COLO668 (cell line): ENCODE data around the gene LRPPRC.
"Not testable (repeated sequence)": the region's sequence is repeated elsewhere in the genome, so short reads cannot be mapped to it uniquely, and the experiment has no call there.

Experiments
- DNase-seq: peaks from one replicate; lab custom pipeline; 2025; ENCODE audit not compliant: unreplicated experiment; lab: John Stamatoyannopoulos, UW

The LRPPRC gene

GRCh38 chr2:43911136-43911790 is 84.5 kb downstream of the LRPPRC start:
- not testable (repeated sequence) for DNase-seq

GRCh38 chr2:43906448-43907109 is 89.2 kb downstream of the LRPPRC start:
- no peak for DNase-seq

GRCh38 chr2:43905871-43906270 is 89.9 kb downstream of the LRPPRC start:
- DNase-seq, result no peak

- no peak for DNase-seq
These were observed 90.4 kb downstream of the LRPPRC start for GRCh38 chr2:43905371-43905803.

- no peak for DNase-seq
These were observed 96.2 kb downstream of the LRPPRC start for GRCh38 chr2:43899589-43899988.

- no peak for DNase-seq
These were observed 96.9 kb downstream of the LRPPRC start for GRCh38 chr2:43898838-43899346.

- peak; percentile 77 for DNase-seq
These were observed 97.5 kb downstream of the LRPPRC start for GRCh38 chr2:43898134-43898837.

GRCh38 chr2:43897492-43897891 is 98.3 kb downstream of the LRPPRC start:
- no peak for DNase-seq

GRCh38 chr2:43896906-43897305 is 98.9 kb downstream of the LRPPRC start:
- no peak for DNase-seq

- DNase-seq, result no peak
These were observed 101.0 kb downstream of the LRPPRC start for GRCh38 chr2:43894743-43895142.

- no peak for DNase-seq
These were observed 104.9 kb downstream of the LRPPRC start for GRCh38 chr2:43890855-43891254.

- no peak for DNase-seq
These were observed 106.4 kb downstream of the LRPPRC start for GRCh38 chr2:43889416-43889815.

GRCh38 chr2:43887176-43887575 is 108.6 kb downstream of the LRPPRC start:
- DNase-seq, result no peak

GRCh38 chr2:43885132-43885632 is 110.6 kb downstream of the LRPPRC start:
- no peak for DNase-seq

GRCh38 chr2:43884689-43885088 is 111.1 kb downstream of the LRPPRC start:
- no peak for DNase-seq

- no peak for DNase-seq
These were observed 113.5 kb downstream of the LRPPRC start for GRCh38 chr2:43882312-43882711.

- DNase-seq, result no peak
These were observed 114.8 kb downstream of the LRPPRC start for GRCh38 chr2:43880952-43881351.

GRCh38 chr2:43880471-43880870 is 115.3 kb downstream of the LRPPRC start:
- DNase-seq, result no peak

- DNase-seq, result no peak
These were observed 116.5 kb downstream of the LRPPRC start for GRCh38 chr2:43879261-43879660.

- peak; percentile 59 for DNase-seq
These were observed 117.9 kb downstream of the LRPPRC start for GRCh38 chr2:43877782-43878464.

GRCh38 chr2:43874776-43875451 is 120.9 kb downstream of the LRPPRC start:
- DNase-seq, result no peak
